K562 (cell line): ENCODE data around the gene ZDHHC1. TPM values are rescaled to one million over a fixed set of nuclear protein-coding genes. Genes with fewer than 3 reads are reported as not detected.

Experiments
- CHD2 ChIP-seq: IDR thresholded peaks from 2 replicates; pipeline ENCODE4 v1.6.1; 2011; ENCODE audit warnings: low read depth, low read length
- CLOCK ChIP-seq: fragments of 250-450 bp; sonication (Bioruptor Pico); IDR thresholded peaks from 2 replicates; pipeline ENCODE4 v1.4.0; 2020; ENCODE audit warnings: mild to moderate bottlenecking, moderate library complexity, borderline replicate concordance
- FOXO4 ChIP-seq: fragments of 450-650 bp; formaldehyde crosslinking; IDR thresholded peaks from 2 replicates; pipeline ENCODE4 v1.4.0; 2020; ENCODE audit warnings: mild to moderate bottlenecking, moderate library complexity
- GABPB1 ChIP-seq: sonication (generic); formaldehyde crosslinking; IDR thresholded peaks from 2 replicates; pipeline ENCODE4 v1.8.0; 2022; ENCODE audit warnings: mild to moderate bottlenecking, missing genetic modification reagents
- GATAD2B ChIP-seq: fragments of 450-650 bp; IDR thresholded peaks from 2 replicates; pipeline ENCODE4 v1.6.1; 2017; ENCODE audit warnings: mild to moderate bottlenecking, borderline replicate concordance
- KLF10 ChIP-seq: fragments of 250-450 bp; sonication (Bioruptor Pico); IDR thresholded peaks from 2 replicates; pipeline ENCODE4 v1.6.1; 2021; ENCODE audit warnings: matching md5 sums
- NELFE ChIP-seq: IDR thresholded peaks from 2 replicates; pipeline ENCODE4 v1.6.1; 2011; ENCODE audit warnings: mild to moderate bottlenecking; ENCODE audit not compliant: insufficient read depth, insufficient read length
- REST ChIP-seq, 2 experiments: fragments of 450-650 bp; formaldehyde crosslinking in 1 of 2; IDR thresholded peaks; 2 replicates each; pipeline versions ENCODE4 v1.4.0 to v1.6.1; 2014 to 2020; ENCODE audit warnings: mild to moderate bottlenecking in 2 of 2, borderline replicate concordance in 1 of 2, low read depth in 1 of 2
- SRSF1 ChIP-seq: fragments of 200-400 bp; formaldehyde crosslinking; IDR thresholded peaks from 2 replicates; pipeline ENCODE4 v1.6.1; 2017; ENCODE audit warnings: mild to moderate bottlenecking, low read depth, low read length, moderate library complexity
- ZNF445 ChIP-seq: fragments of 250-450 bp; sonication (Bioruptor Pico); IDR thresholded peaks from 2 replicates; pipeline ENCODE4 v1.4.0; 2020; ENCODE audit warnings: low read depth, mild to moderate bottlenecking, moderate library complexity
- ZSCAN32 ChIP-seq: fragments of 450-650 bp; formaldehyde crosslinking; IDR thresholded peaks from 2 replicates; pipeline ENCODE4 v1.4.0; 2020; ENCODE audit warnings: mild to moderate bottlenecking, moderate library complexity
- polyA plus RNA-seq, 8 experiments: library from polyadenylated mRNA; depleted of rRNA in 4 of 8; stranded (reverse) in 5 of 8; unstranded in 3 of 8; fragments of >200 nt; fragmentation: Nextera tagmentation in 2 of 8; fragmentation: Illumina TruSeq in 1 of 8; extraction: Ambion mirVana in 2 of 8; extraction: Trizol in 1 of 8; gene quantifications; 2 replicates each; pipeline versions ENCODE4 v1.2.1 to v1.2.3, GENCODE V29; 2011 to 2014; ENCODE audit warnings: inconsistent platforms in 1 of 8, missing spikeins in 1 of 8
- total RNA-seq, 7 experiments: library from RNA; depleted of rRNA in 6 of 7; stranded (reverse); fragments of >200 nt in 6 of 7; fragmentation: Illumina TruSeq in 2 of 7; extraction: Trizol in 2 of 7; gene quantifications; 2 replicates each; pipeline versions ENCODE4 v1.2.1 to v1.2.3, GENCODE V29; 2011 to 2021; ENCODE audit warnings: low replicate concordance in 1 of 7

Gene ZDHHC1
- total and polyA plus RNA-seq, 9 of the 15 experiments (the other 6 are each of a cell fraction or from before 2014, with no cell fraction given): 0.06 to 0.77 (median 0.25) TPM; not detected in 4

GRCh38 chr16:67378642-67379041, 37.6 kb downstream of the ZDHHC1 start (continued):
- TF ChIP-seq CLOCK (CRISPR knock-in tag) (no peak), REST (IDR thresholded peaks at IDR 0.05; ENCODE audit: borderline replicate concordance) (no peak), REST (CRISPR knock-in tag; IDR thresholded peaks at IDR 0.05; ENCODE audit: low read depth) (no peak), ZSCAN32 (CRISPR knock-in tag) (no peak), FOXO4 (CRISPR knock-in tag) (no peak), GATAD2B (no peak), GABPB1 (CRISPR knock-in tag) (no peak), CHD2 (no peak), KLF10 (CRISPR knock-in tag) (no peak), NELFE (no peak), SRSF1 (no peak), ZNF445 (CRISPR knock-in tag) (no peak)
- TF ChIP-seq, all 486 proteins: peak for 0
